ENCODE measurements around the gene C1orf141.
"Not testable (repeated sequence)": the region's sequence is repeated elsewhere in the genome, so short reads cannot be mapped to it uniquely, and the experiment has no call there.

The C1orf141 gene

GRCh38 chr1:67134695-67135094, at the start of gene C1orf141:
Gene C1orf141 (minus strand): TSS chr1:67134970. CDS start chr1:67127240, 7,730 bp downstream.
- peak; percentile 34 for DNase-seq

GRCh38 chr1:67175530-67176087, 40.8 kb upstream of the C1orf141 start:
- peak; percentile 64 for DNase-seq

- peak; percentile 79 for DNase-seq
These were observed 40.0 kb upstream of the C1orf141 start for GRCh38 chr1:67174716-67175284.

- no peak for DNase-seq
These were observed 39.2 kb upstream of the C1orf141 start for GRCh38 chr1:67173988-67174387.

GRCh38 chr1:67171978-67172377, 37.2 kb upstream of the C1orf141 start:
- peak; percentile 89 for DNase-seq

- no peak for DNase-seq
These were observed 36.8 kb upstream of the C1orf141 start for GRCh38 chr1:67171574-67171955.

- DNase-seq: peak; percentile 79
These were observed 36.2 kb upstream of the C1orf141 start for GRCh38 chr1:67170751-67171573.

- no peak for DNase-seq
These were observed 35.2 kb upstream of the C1orf141 start for GRCh38 chr1:67169932-67170331.

- DNase-seq: no peak
These were observed 34.7 kb upstream of the C1orf141 start for GRCh38 chr1:67169496-67169895.

GRCh38 chr1:67166196-67166595, 31.4 kb upstream of the C1orf141 start, which contains the start of gene IL23R:
Gene IL23R (plus strand): TSS chr1:67166454. CDS start chr1:67168121, 1,667 bp downstream.
- DNase-seq: peak; percentile 92

- peak; percentile 75 for DNase-seq
These were observed 30.8 kb upstream of the C1orf141 start for GRCh38 chr1:67165468-67166041.

- peak; percentile 92 for DNase-seq
These were observed 28.2 kb upstream of the C1orf141 start for GRCh38 chr1:67162954-67163353.

- peak; percentile 82 for DNase-seq
These were observed 24.5 kb upstream of the C1orf141 start for GRCh38 chr1:67159233-67159632.

- no peak for DNase-seq
These were observed 23.6 kb upstream of the C1orf141 start for GRCh38 chr1:67158401-67158800.

GRCh38 chr1:67150931-67151330, 16.2 kb upstream of the C1orf141 start:
- no peak for DNase-seq

- DNase-seq: peak; percentile 78
These were observed 14.5 kb upstream of the C1orf141 start for GRCh38 chr1:67149179-67149770.

GRCh38 chr1:67148516-67149178, 13.9 kb upstream of the C1orf141 start:
- DNase-seq: no peak

- DNase-seq: not testable (repeated sequence)
These were observed 13.2 kb upstream of the C1orf141 start for GRCh38 chr1:67147973-67148372.

- DNase-seq: no peak
These were observed 11.8 kb upstream of the C1orf141 start for GRCh38 chr1:67146539-67146938.

- DNase-seq: no peak
These were observed 11.3 kb upstream of the C1orf141 start for GRCh38 chr1:67146101-67146500.

- peak; percentile 43 for DNase-seq
These were observed 9.9 kb upstream of the C1orf141 start for GRCh38 chr1:67144696-67145095.

GRCh38 chr1:67143966-67144365, 9.2 kb upstream of the C1orf141 start:
- peak; percentile 52 for DNase-seq

- DNase-seq: peak; percentile 56
These were observed 8.2 kb upstream of the C1orf141 start for GRCh38 chr1:67142931-67143330.
